Right atrium auricular region (tissue), 2 donors: ENCODE results near the gene ELMOD1. TPM values are rescaled to one million over a fixed set of nuclear protein-coding genes. Genes with fewer than 3 reads are reported as not detected.

ENCODE experiments used
- DNase-seq: peaks from one replicate; pipeline ENCODE4 v3.0.0-alpha.2; 2019; ENCODE audit warnings: low spot score
- H3K27ac ChIP-seq, 2 donors: fragments of 200-600 bp; sonication (generic); 1 replicate in 1 of 2; 2 replicates in 1 of 2; pipeline ENCODE4 v1.5.1; 2016 to 2019
- H3K27me3 ChIP-seq, 2 donors: fragments of 200-600 bp; sonication (generic); one replicate each; pipeline versions ENCODE4 v1.5.1 to v1.6.0; 2017 to 2019
- H3K36me3 ChIP-seq: fragments of 200-600 bp; sonication (generic); one replicate; pipeline ENCODE4 v1.5.1; 2016
- H3K4me1 ChIP-seq, 2 donors: fragments of 200-600 bp; sonication (generic); one replicate each; pipeline versions ENCODE4 v1.5.1 to v1.6.0; 2017 to 2019
- H3K4me3 ChIP-seq, 2 donors: fragments of 200-600 bp; sonication (generic); 1 replicate in 1 of 2; 2 replicates in 1 of 2; pipeline ENCODE4 v1.5.1; 2017 to 2019; ENCODE audit warnings: mild to moderate bottlenecking in 1 of 2, moderate library complexity in 1 of 2
- H3K9me3 ChIP-seq, 2 donors: fragments of 200-600 bp; sonication (generic); one replicate each; pipeline ENCODE4 v1.5.1; 2019
- total RNA-seq, 2 donors: library from RNA; depleted of rRNA; stranded (reverse); fragments of >200 nt; gene quantifications; one replicate each; pipeline ENCODE4 v1.1.0, GENCODE V29; 2016
- TF ChIP-seq, protein P1 (sequence below), 2 donors: fragments of 200-600 bp; sonication (generic); IDR thresholded peaks; one replicate each; pipeline ENCODE4 v1.5.1; 2019; ENCODE audit warnings: antibody characterized with exemption in 2 of 2

The ELMOD1 gene
- total RNA-seq, 2 donors from 2014 or later = 4.2 to 10.4 TPM

- Histone ChIP-seq H3K9me3 (no peaks in the 10 kb centered on the region), H3K36me3 (no peaks in the 10 kb centered on the region), H3K4me3 (no peak overlapping the region), H3K27me3 (no peaks in the 10 kb centered on the region), H3K4me1 (no peaks in the 10 kb centered on the region), H3K27ac (no peak overlapping the region)
- TF ChIP-seq, protein P1, sequence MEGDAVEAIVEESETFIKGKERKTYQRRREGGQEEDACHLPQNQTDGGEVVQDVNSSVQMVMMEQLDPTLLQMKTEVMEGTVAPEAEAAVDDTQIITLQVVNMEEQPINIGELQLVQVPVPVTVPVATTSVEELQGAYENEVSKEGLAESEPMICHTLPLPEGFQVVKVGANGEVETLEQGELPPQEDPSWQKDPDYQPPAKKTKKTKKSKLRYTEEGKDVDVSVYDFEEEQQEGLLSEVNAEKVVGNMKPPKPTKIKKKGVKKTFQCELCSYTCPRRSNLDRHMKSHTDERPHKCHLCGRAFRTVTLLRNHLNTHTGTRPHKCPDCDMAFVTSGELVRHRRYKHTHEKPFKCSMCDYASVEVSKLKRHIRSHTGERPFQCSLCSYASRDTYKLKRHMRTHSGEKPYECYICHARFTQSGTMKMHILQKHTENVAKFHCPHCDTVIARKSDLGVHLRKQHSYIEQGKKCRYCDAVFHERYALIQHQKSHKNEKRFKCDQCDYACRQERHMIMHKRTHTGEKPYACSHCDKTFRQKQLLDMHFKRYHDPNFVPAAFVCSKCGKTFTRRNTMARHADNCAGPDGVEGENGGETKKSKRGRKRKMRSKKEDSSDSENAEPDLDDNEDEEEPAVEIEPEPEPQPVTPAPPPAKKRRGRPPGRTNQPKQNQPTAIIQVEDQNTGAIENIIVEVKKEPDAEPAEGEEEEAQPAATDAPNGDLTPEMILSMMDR (IDR thresholded peaks at IDR 0.05) = no peak
- no peak for DNase-seq
Measured at GRCh38 chr11:107631043-107631442, 40.1 kb downstream of the ELMOD1 start.

GRCh38 chr11:107631931-107632330 lies 41.0 kb downstream of the ELMOD1 start:
- no peaks in the 10 kb centered on the region for H3K9me3 ChIP-seq
- H3K4me3 ChIP-seq = no peak overlapping the region
- no peak for DNase-seq
- H3K36me3 ChIP-seq = no peaks in the 10 kb centered on the region
- TF ChIP-seq, protein P1 (IDR thresholded peaks at IDR 0.05) = no peak
- H3K27ac ChIP-seq = no peak overlapping the region
- H3K4me1 ChIP-seq = no peaks in the 10 kb centered on the region
- H3K27me3 ChIP-seq = no peaks in the 10 kb centered on the region

- H3K9me3 ChIP-seq = no peaks in the 10 kb centered on the region
- TF ChIP-seq, protein P1 (IDR thresholded peaks at IDR 0.05) = no peak
- H3K4me3 ChIP-seq = no peak overlapping the region
- no peak for DNase-seq
- H3K27me3 ChIP-seq = no peaks in the 10 kb centered on the region
- no peaks in the 10 kb centered on the region for H3K4me1 ChIP-seq
- no peaks in the 10 kb centered on the region for H3K36me3 ChIP-seq
- no peak overlapping the region for H3K27ac ChIP-seq
Measured at GRCh38 chr11:107646783-107647182, 55.8 kb downstream of the ELMOD1 start.

DNA sequence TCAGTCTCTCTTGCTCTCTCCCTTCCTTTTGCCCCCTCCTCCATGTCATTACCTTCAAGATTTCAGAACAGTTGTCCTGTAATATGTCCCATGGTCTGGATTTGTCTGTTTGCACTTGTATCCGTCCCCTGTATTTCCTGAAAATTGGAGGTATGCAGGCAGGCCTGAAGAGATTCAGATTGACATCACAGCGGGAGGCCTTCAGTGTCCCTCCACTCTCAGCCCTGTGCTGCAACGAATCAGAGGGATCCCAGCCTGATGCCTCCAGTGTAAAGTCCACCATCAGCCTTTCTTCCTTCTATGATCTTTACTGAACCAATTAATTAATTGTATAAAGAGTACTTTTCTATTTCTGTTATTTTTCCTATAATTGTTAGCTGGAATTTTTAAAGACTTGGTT lies 57.3 kb downstream of the ELMOD1 start:
- Histone ChIP-seq H3K4me3 (no peak overlapping the region), H3K27me3 (no peaks in the 10 kb centered on the region), H3K36me3 (no peaks in the 10 kb centered on the region), H3K9me3 (no peaks in the 10 kb centered on the region), H3K4me1 (no peaks in the 10 kb centered on the region), H3K27ac (no peak overlapping the region)
- TF ChIP-seq, protein P1 (IDR thresholded peaks at IDR 0.05) = no peak
- DNase-seq = no peak

GRCh38 chr11:107651672-107652071 lies 60.7 kb downstream of the ELMOD1 start:
- Histone ChIP-seq H3K36me3 (no peaks in the 10 kb centered on the region), H3K4me1 (no peaks in the 10 kb centered on the region)
- TF ChIP-seq, protein P1 (IDR thresholded peaks at IDR 0.05) = no peak

GRCh38 chr11:107653076-107653475 lies 62.1 kb downstream of the ELMOD1 start:
- H3K27me3 ChIP-seq = no peaks in the 10 kb centered on the region
- H3K9me3 ChIP-seq = no peaks in the 10 kb centered on the region
- no peak overlapping the region for H3K4me3 ChIP-seq
- TF ChIP-seq, protein P1 (IDR thresholded peaks at IDR 0.05) = no peak
- H3K27ac ChIP-seq = no peak overlapping the region
- no peaks in the 10 kb centered on the region for H3K4me1 ChIP-seq
- DNase-seq = no peak
- H3K36me3 ChIP-seq = no peaks in the 10 kb centered on the region

More at GRCh38 chr11:107651672-107652071, 60.7 kb downstream of the ELMOD1 start:
- no peak for DNase-seq
- Histone ChIP-seq H3K27me3 (no peaks in the 10 kb centered on the region), H3K9me3 (no peaks in the 10 kb centered on the region), H3K27ac (no peak overlapping the region), H3K4me3 (no peak overlapping the region)
